ENCODE measurements around the gene AMFR.
"Not testable (repeated sequence)": the region's sequence is repeated elsewhere in the genome, so short reads cannot be mapped to it uniquely, and the experiment has no call there.

AMFR gene

DNA sequence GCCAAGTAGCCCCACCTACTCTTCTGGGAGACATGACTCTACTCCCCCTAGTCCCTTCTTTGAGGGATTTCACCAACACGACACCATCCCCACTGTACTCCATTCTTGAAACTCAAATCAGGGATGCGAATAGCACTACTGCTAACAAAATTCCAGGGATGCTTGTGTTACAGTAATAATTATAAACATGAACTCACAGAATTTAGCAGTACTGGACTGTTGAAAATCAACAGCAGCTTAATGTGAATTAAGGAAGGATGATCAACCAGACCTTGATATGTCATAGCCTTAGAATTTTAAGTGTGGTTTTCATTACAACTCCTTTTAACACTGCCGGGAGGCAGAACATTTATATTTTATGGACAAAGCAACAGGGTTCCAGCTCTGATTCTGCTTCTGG lies 37.9 kb downstream of the AMFR start:
- in situ Hi-C loops (cut with MboI; ENCODE audit: low sequenced_read_pairs, unreplicated experiment) = no loop called here
- DNase-seq (ENCODE audit: low spot score) = no peak
- TF ChIP-seq, protein P1, sequence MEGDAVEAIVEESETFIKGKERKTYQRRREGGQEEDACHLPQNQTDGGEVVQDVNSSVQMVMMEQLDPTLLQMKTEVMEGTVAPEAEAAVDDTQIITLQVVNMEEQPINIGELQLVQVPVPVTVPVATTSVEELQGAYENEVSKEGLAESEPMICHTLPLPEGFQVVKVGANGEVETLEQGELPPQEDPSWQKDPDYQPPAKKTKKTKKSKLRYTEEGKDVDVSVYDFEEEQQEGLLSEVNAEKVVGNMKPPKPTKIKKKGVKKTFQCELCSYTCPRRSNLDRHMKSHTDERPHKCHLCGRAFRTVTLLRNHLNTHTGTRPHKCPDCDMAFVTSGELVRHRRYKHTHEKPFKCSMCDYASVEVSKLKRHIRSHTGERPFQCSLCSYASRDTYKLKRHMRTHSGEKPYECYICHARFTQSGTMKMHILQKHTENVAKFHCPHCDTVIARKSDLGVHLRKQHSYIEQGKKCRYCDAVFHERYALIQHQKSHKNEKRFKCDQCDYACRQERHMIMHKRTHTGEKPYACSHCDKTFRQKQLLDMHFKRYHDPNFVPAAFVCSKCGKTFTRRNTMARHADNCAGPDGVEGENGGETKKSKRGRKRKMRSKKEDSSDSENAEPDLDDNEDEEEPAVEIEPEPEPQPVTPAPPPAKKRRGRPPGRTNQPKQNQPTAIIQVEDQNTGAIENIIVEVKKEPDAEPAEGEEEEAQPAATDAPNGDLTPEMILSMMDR (IDR thresholded peaks at IDR 0.05; ENCODE audit: borderline replicate concordance, control extremely low read depth, extremely low read depth, insufficient read depth, missing control alignments) = no peak

- TF ChIP-seq, protein P1 (IDR thresholded peaks at IDR 0.05; ENCODE audit: borderline replicate concordance, control extremely low read depth, extremely low read depth, insufficient read depth, missing control alignments) = no peak
- no peak for DNase-seq (ENCODE audit: low spot score)
- in situ Hi-C loops (cut with MboI; ENCODE audit: low sequenced_read_pairs, unreplicated experiment) = no loop called here
These were observed 41.1 kb downstream of the AMFR start for GRCh38 chr16:56384074-56384721.

GRCh38 chr16:56382901-56383355 lies 42.4 kb downstream of the AMFR start:
- DNase-seq (ENCODE audit: low spot score) = no peak

DNA sequence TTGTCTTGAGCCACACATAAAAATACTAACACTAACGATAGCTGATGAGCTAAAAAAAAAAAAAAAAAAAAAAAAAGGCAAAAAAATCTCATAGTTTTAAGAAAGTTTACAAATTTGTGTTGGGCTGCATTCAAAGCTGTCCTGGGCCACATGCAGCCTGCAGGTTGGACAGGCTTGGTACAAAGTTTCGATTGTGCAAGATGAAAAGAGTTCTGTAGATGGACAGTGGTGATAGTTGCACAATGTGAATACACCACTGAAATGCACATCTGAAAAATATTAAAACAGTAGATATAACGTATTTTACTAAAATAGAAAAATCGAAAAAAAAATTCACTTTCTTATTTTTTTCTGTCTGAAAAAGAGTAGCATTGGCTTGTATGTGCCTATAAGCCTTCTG lies 42.9 kb downstream of the AMFR start:
- TF ChIP-seq, protein P1 (IDR thresholded peaks at IDR 0.05; ENCODE audit: borderline replicate concordance, control extremely low read depth, extremely low read depth, insufficient read depth, missing control alignments) = no peak
- in situ Hi-C loops (cut with MboI; ENCODE audit: low sequenced_read_pairs, unreplicated experiment) = no loop called here
- no peak for DNase-seq (ENCODE audit: low spot score)

More at GRCh38 chr16:56382901-56383355, 42.4 kb downstream of the AMFR start:
- TF ChIP-seq, protein P1 (IDR thresholded peaks at IDR 0.05; ENCODE audit: borderline replicate concordance, control extremely low read depth, extremely low read depth, insufficient read depth, missing control alignments) = no peak
- in situ Hi-C loops (cut with MboI; ENCODE audit: low sequenced_read_pairs, unreplicated experiment) = no loop called here

GRCh38 chr16:56380778-56381485 lies 44.4 kb downstream of the AMFR start:
- DNase-seq (ENCODE audit: low spot score); in situ Hi-C loops (cut with MboI; ENCODE audit: low sequenced_read_pairs, unreplicated experiment): not testable (repeated sequence)

DNA sequence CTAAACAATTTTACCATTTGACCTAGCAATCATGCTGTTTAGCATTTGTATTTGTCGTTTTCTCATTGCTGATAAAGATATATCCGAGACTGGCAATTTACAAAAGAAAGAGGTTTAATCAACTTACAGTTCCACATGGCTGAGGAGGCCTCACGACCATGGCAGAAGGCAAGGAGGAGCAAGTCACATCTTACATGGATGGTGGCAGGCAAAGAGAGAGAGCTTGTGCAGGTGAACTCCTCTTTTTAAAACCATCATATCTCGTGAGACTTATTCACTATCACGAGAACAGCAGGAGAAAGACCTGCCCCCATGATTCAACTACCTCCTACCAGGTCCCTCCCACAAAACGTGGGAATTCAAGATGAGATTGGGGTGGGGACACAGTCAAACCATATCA lies 46.3 kb downstream of the AMFR start:
- in situ Hi-C loops (cut with MboI; ENCODE audit: low sequenced_read_pairs, unreplicated experiment); DNase-seq (ENCODE audit: low spot score): not testable (repeated sequence)

DNA sequence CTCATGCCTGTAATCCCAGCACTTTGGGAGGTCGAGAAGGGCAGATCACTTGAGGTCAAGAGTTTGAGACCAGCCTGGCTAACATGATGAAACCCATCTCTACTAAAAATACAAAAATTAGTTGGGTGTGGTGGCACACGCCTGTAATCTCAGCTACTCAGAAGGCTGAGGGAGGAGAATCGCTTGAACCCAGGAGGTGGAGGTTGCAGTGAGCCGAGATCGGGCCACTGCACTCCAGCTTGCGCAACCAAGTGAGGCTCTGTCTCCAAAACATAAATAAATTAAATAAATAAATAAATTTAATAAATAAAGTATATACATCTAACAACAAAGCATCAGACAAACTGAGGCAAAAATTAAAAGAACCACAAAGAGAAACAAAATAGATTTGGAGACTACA lies 49.6 kb downstream of the AMFR start:
- in situ Hi-C loops (cut with MboI; ENCODE audit: low sequenced_read_pairs, unreplicated experiment); DNase-seq (ENCODE audit: low spot score): not testable (repeated sequence)

DNA sequence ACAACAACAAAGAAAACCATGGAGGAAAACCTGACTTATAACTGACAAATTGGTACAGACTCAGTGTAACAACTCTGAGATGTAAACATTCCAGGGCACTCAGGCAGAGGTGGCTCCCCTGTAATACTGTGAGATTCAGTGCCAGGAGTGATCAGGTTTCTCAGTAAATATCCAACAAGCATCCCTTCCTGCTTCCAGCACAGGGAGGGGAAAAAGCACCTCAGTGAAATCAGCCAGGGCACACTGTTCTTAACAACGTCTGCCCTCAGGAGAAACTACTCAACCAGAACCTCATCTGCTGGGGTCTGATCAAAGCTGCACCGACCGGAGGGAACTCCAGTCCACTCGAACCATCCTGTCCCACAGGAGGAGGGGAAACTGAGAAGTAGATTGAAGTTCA lies 52.3 kb downstream of the AMFR start:
- TF ChIP-seq, protein P1 (IDR thresholded peaks at IDR 0.05; ENCODE audit: borderline replicate concordance, control extremely low read depth, extremely low read depth, insufficient read depth, missing control alignments) = no peak
- no peak for DNase-seq (ENCODE audit: low spot score)
- in situ Hi-C loops (cut with MboI; ENCODE audit: low sequenced_read_pairs, unreplicated experiment) = no loop called here

All from GM13976 (cell line).